Stomach (tissue), 9 donors: ENCODE results near the gene EGF. TPM values are rescaled to one million over a fixed set of nuclear protein-coding genes. Genes with fewer than 3 reads are reported as not detected.

ENCODE experiments used
- DNase-seq, 2 donors: peaks; one replicate each; pipeline versions ENCODE4 v3.0.0 to v3.0.0-alpha.2; 2013 to 2019
- H3K27ac ChIP-seq, 5 donors: fragments of 200-600 bp in 4 of 5; sonication (generic) in 4 of 5; one replicate each; pipeline ENCODE4 v1.5.1; 2013 to 2019; ENCODE audit warnings: mild to moderate bottlenecking in 1 of 5, moderate library complexity in 1 of 5
- H3K27me3 ChIP-seq, 3 donors: fragments of 200-600 bp; sonication (generic); one replicate each; pipeline ENCODE4 v1.5.1; 2017 to 2019; ENCODE audit warnings: mixed run types in 1 of 3
- H3K36me3 ChIP-seq, 4 donors: fragments of 200-600 bp; sonication (generic); 1 replicate in 3 of 4; 2 replicates in 1 of 4; pipeline ENCODE4 v1.5.1; 2016 to 2019
- H3K4me1 ChIP-seq, 4 donors: fragments of 200-600 bp; sonication (generic); one replicate each; pipeline ENCODE4 v1.5.1; 2016 to 2019
- H3K4me3 ChIP-seq, 4 donors: fragments of 200-600 bp; sonication (generic) in 3 of 4; one replicate each; pipeline ENCODE4 v1.5.1; 2016 to 2019; ENCODE audit warnings: mild to moderate bottlenecking in 1 of 4
- H3K9me3 ChIP-seq, 4 donors: fragments of 200-600 bp; sonication (generic); one replicate each; pipeline ENCODE4 v1.5.1; 2016 to 2019
- CTCF ChIP-seq, 7 experiments: fragments of 450-650 bp in 4 of 7; fragments of 200-600 bp in 3 of 7; sonication (generic) in 3 of 7; IDR thresholded peaks; one replicate each; pipeline ENCODE4 v1.5.1; 2016 to 2019; ENCODE audit warnings: antibody characterized with exemption in 7 of 7, control low read depth in 2 of 7, mild to moderate bottlenecking in 1 of 7
- EP300 ChIP-seq: sonication (generic); formaldehyde crosslinking; IDR thresholded peaks from one replicate; pipeline ENCODE4 v1.6.1; 2017; ENCODE audit warnings: antibody characterized with exemption
- POLR2A ChIP-seq, 4 donors: fragments of 450-650 bp; IDR thresholded peaks; one replicate each; pipeline ENCODE4 v1.6.1; 2016; ENCODE audit warnings: antibody characterized with exemption in 4 of 4, control low read depth in 2 of 4, mild to moderate bottlenecking in 1 of 4, moderate library complexity in 1 of 4
- POLR2AphosphoS5 ChIP-seq, 3 donors: sonication (generic); formaldehyde crosslinking; IDR thresholded peaks; one replicate each; pipeline ENCODE4 v1.6.1; 2016; ENCODE audit warnings: antibody characterized with exemption in 3 of 3
- WGBS, 5 donors: extraction: QIAGEN DNeasy Blood & Tissue Kit in 3 of 5; methylation state at CpG; one replicate each; pipeline versions ENCODE4 v1.1.5 to v1.1.7; 2013 to 2018; 5-methylcytosine and 5-hydroxymethylcytosine counted together
- intact Hi-C: fragments of 100-400 bp; cut with DNase I; formaldehyde crosslinking; loops from one replicate; pipeline ENCODE4 v1.15.1; 2023; ENCODE audit warnings: low total_unique reads
- polyA plus RNA-seq, 3 donors: library from polyadenylated mRNA; stranded (reverse); fragments of 200-250 nt; gene quantifications; one replicate each; pipeline ENCODE4 v1.2.3, GENCODE V29; 2013
- total RNA-seq, 5 donors: library from RNA; depleted of rRNA; stranded (reverse); fragments of >200 nt; gene quantifications; one replicate each; pipeline versions ENCODE4 v1.1.0 to v1.2.3, GENCODE V29; 2014 to 2016
- donor health status: healthy with polysubstance abuse.
- donor health status: Bipolar disorder and iron deficiency.
- donor health status: healthy.

Gene EGF
- total and polyA plus RNA-seq, 8 donors, result 0.20 to 0.37 TPM; not detected in 6

- H3K4me1 ChIP-seq, result no peaks in the 10 kb centered on the region
- WGBS, 5 donors, result 52 to 85% (median 59%) methylated on average over 1 of the region's 1 CpG
- intact Hi-C loops, result no loop called here
- no peak overlapping the region for H3K27ac ChIP-seq
- no peaks in the 10 kb centered on the region for H3K36me3 ChIP-seq
- no peak for TF ChIP-seq EP300
- H3K27me3 ChIP-seq, result no peaks in the 10 kb centered on the region
- H3K9me3 ChIP-seq, result peaks cover 0 to 5% (median 0%) of the 10 kb centered on the region in 4 donors
- H3K4me3 ChIP-seq, result no peak overlapping the region
- DNase-seq, result no peak
Measured at GRCh38 chr4:110012917-110013316, 100.2 kb downstream of the EGF start.

GRCh38 chr4:110014233-110014632 lies 101.5 kb downstream of the EGF start:
- no peaks in the 10 kb centered on the region for H3K36me3 ChIP-seq
- H3K4me3 ChIP-seq, result no peak overlapping the region
- WGBS, 5 donors, result 92 to 98% (median 92%) methylated on average over 6 of the region's 6 CpGs
- H3K27me3 ChIP-seq, result no peaks in the 10 kb centered on the region
- no peak overlapping the region for H3K27ac ChIP-seq
- TF ChIP-seq EP300 (no peak), CTCF (IDR thresholded peaks at IDR 0.05) (no peak), POLR2A (IDR thresholded peaks at IDR 0.05) (no peak), POLR2AphosphoS5 (IDR thresholded peaks at IDR 0.05) (no peak)
- DNase-seq, result no peak
- no peaks in the 10 kb centered on the region for H3K4me1 ChIP-seq
- H3K9me3 ChIP-seq, result peaks cover 0 to 5% (median 0%) of the 10 kb centered on the region in 4 donors
- intact Hi-C loops, result no loop called here

GRCh38 chr4:110019153-110019552 lies 106.5 kb downstream of the EGF start:
- Histone ChIP-seq H3K36me3 (no peaks in the 10 kb centered on the region), H3K4me1 (no peaks in the 10 kb centered on the region), H3K9me3 (peaks cover 0 to 5% (median 0%) of the 10 kb centered on the region in 4 donors), H3K4me3 (no peak overlapping the region), H3K27me3 (no peaks in the 10 kb centered on the region), H3K27ac (no peak overlapping the region)
- no peak for TF ChIP-seq CTCF (IDR thresholded peaks at IDR 0.05)
- TF ChIP-seq EP300, result no peak
- TF ChIP-seq POLR2AphosphoS5 (IDR thresholded peaks at IDR 0.05), result no peak
- intact Hi-C loops, result no loop called here
- WGBS, 5 donors, result 74 to 84% (median 78%) methylated on average over 3 of the region's 3 CpGs
- no peak for DNase-seq

- 42 to 53% (median 50%) methylated on average over 5 of the region's 5 CpGs for WGBS, 5 donors
- Histone ChIP-seq H3K36me3 (no peaks in the 10 kb centered on the region), H3K27me3 (no peaks in the 10 kb centered on the region), H3K27ac (no peak overlapping the region), H3K4me1 (no peaks in the 10 kb centered on the region), H3K9me3 (peaks cover 0 to 5% (median 0%) of the 10 kb centered on the region in 4 donors), H3K4me3 (no peak overlapping the region)
- TF ChIP-seq POLR2A (IDR thresholded peaks at IDR 0.05) (no peak), EP300 (no peak), CTCF (IDR thresholded peaks at IDR 0.05) (no peak), POLR2AphosphoS5 (IDR thresholded peaks at IDR 0.05) (no peak)
- DNase-seq, result no peak
- intact Hi-C loops, result no loop called here
Measured at GRCh38 chr4:110020139-110020538, 107.5 kb downstream of the EGF start.

- H3K4me3 ChIP-seq, result no peak overlapping the region
- no peaks in the 10 kb centered on the region for H3K27me3 ChIP-seq
- TF ChIP-seq EP300 (no peak), POLR2A (IDR thresholded peaks at IDR 0.05) (no peak), CTCF (IDR thresholded peaks at IDR 0.05) (no peak), POLR2AphosphoS5 (IDR thresholded peaks at IDR 0.05) (no peak)
- H3K9me3 ChIP-seq, result peaks cover 0 to 5% (median 0%) of the 10 kb centered on the region in 4 donors
- WGBS, 5 donors, result 66 to 82% (median 71%) methylated on average over 4 of the region's 4 CpGs
- intact Hi-C loops, result no loop called here
- H3K27ac ChIP-seq, result no peak overlapping the region
- H3K4me1 ChIP-seq, result no peaks in the 10 kb centered on the region
- DNase-seq, result no peak
- no peaks in the 10 kb centered on the region for H3K36me3 ChIP-seq
Measured at GRCh38 chr4:110020646-110021443, 108.2 kb downstream of the EGF start.
